SK-N-MC (cell line): ENCODE measurements around the gene SERPINA3.

Source experiments
- DNase-seq: peaks from one replicate; pipeline ENCODE4 v3.0.0-alpha.2; 2011; ENCODE audit warnings: low read depth, low spot score
- H3K27ac ChIP-seq: fragments of 200-600 bp; sonication (generic); 2 replicates; pipeline ENCODE4 v1.5.1; 2016; ENCODE audit warnings: mixed run types
- H3K36me3 ChIP-seq: fragments of 200-600 bp; sonication (generic); 2 replicates; pipeline ENCODE4 v1.6.1; 2017; ENCODE audit warnings: antibody characterized with exemption, low read length, mixed read lengths; ENCODE audit not compliant: insufficient read depth
- H3K4me3 ChIP-seq: fragments of 200-600 bp; sonication (generic); 2 replicates; pipeline ENCODE4 v1.5.1; 2016
- H3K9ac ChIP-seq: fragments of 200-600 bp; sonication (generic); 2 replicates; pipeline ENCODE4 v1.8.0; 2017; ENCODE audit warnings: mixed run types, mixed read lengths; ENCODE audit not compliant: insufficient read length
- H3K9me3 ChIP-seq: fragments of 200-600 bp; sonication (generic); 2 replicates; pipeline ENCODE4 v1.6.1; 2017; ENCODE audit warnings: low read depth, mild to moderate bottlenecking, antibody characterized with exemption, low read length, moderate library complexity, mixed read lengths
- EZH2 ChIP-seq: fragments of 200-600 bp; sonication (generic); IDR thresholded peaks from one replicate; pipeline ENCODE4 v1.6.1; 2017; ENCODE audit warnings: antibody characterized with exemption
- FOXP2 ChIP-seq: optimal IDR thresholded peaks from 2 replicates; pipeline ENCODE3; 2011; ENCODE audit warnings: mild to moderate bottlenecking, moderate library complexity; ENCODE audit not compliant: insufficient read depth; ENCODE audit errors: extremely low read length, control extremely low read depth
- POLR2AphosphoS5 ChIP-seq: IDR thresholded peaks from 2 replicates; pipeline ENCODE4 v1.6.1; 2012; ENCODE audit warnings: mild to moderate bottlenecking, low read depth, low read length, borderline replicate concordance

SERPINA3 gene

GRCh38 chr14:94582199-94582750 lies 29.9 kb upstream of the SERPINA3 start:
- Histone ChIP-seq H3K9me3 (no peaks in the 10 kb centered on the region), H3K36me3 (no peaks in the 10 kb centered on the region), H3K4me3 (no peak overlapping the region), H3K27ac (no peak overlapping the region), H3K9ac (no peak overlapping the region)
- TF ChIP-seq FOXP2, result no peak
- TF ChIP-seq EZH2, result no peak
- TF ChIP-seq POLR2AphosphoS5, result no peak
- no peak for DNase-seq

GRCh38 chr14:94582851-94583250 lies 29.3 kb upstream of the SERPINA3 start:
- no peak for DNase-seq
- H3K9me3 ChIP-seq, result no peaks in the 10 kb centered on the region
- no peak overlapping the region for H3K27ac ChIP-seq
- no peaks in the 10 kb centered on the region for H3K36me3 ChIP-seq
- no peak for TF ChIP-seq POLR2AphosphoS5
- no peak for TF ChIP-seq EZH2
- no peak for TF ChIP-seq FOXP2
- no peak overlapping the region for H3K9ac ChIP-seq
- H3K4me3 ChIP-seq, result no peak overlapping the region

GRCh38 chr14:94583557-94583956 lies 28.6 kb upstream of the SERPINA3 start:
- Histone ChIP-seq H3K36me3 (no peaks in the 10 kb centered on the region), H3K9ac (no peak overlapping the region), H3K9me3 (no peaks in the 10 kb centered on the region), H3K4me3 (no peak overlapping the region), H3K27ac (no peak overlapping the region)
- DNase-seq, result no peak
- no peak for TF ChIP-seq EZH2
- no peak for TF ChIP-seq POLR2AphosphoS5
- TF ChIP-seq FOXP2, result no peak

DNA sequence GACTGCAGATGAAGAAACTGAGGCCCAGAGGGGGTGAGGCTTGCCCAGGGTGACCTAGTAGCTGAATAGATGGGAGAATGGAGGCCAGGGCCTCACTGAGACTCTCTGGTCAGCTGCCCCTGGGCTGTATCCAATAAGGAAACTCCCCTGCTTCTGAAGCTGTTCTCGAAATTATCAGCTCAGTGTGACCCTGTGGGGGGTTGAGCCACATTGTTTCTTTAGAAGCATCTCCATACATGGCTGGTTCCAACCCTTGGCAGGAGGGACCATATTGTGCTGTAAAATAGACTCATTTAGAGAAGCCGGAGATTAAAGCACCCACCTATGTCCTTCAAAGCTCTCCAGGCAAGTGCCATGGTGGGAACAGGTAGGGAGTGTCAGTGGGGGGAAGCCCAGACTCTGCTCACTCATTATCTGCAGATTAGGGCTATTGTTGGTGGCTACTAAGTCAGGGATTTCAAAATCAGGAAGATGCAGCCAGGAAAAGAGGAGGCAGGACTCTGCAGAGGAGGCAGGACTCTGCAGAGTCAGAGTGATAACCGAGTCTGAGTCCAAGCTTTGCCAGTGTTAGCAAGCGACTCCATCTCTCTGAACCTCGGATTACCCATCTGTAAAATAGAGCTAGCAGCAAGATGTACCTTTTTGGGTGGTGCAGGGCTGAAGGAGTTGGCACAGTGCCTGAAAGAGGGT lies 27.5 kb upstream of the SERPINA3 start:
- no peaks in the 10 kb centered on the region for H3K9me3 ChIP-seq
- no peaks in the 10 kb centered on the region for H3K36me3 ChIP-seq
- no peak overlapping the region for H3K27ac ChIP-seq
- H3K4me3 ChIP-seq, result no peak overlapping the region
- no peak overlapping the region for H3K9ac ChIP-seq
- no peak for DNase-seq
- TF ChIP-seq FOXP2, result no peak
- TF ChIP-seq EZH2, result no peak
- TF ChIP-seq POLR2AphosphoS5, result no peak

GRCh38 chr14:94586635-94587034 lies 25.6 kb upstream of the SERPINA3 start:
- Histone ChIP-seq H3K36me3 (no peaks in the 10 kb centered on the region), H3K27ac (no peak overlapping the region)
- DNase-seq, result no peak

GRCh38 chr14:94588311-94588710 lies 23.9 kb upstream of the SERPINA3 start:
- Histone ChIP-seq H3K27ac (no peak overlapping the region), H3K36me3 (no peaks in the 10 kb centered on the region), H3K9ac (no peak overlapping the region), H3K4me3 (no peak overlapping the region), H3K9me3 (no peaks in the 10 kb centered on the region)
- no peak for TF ChIP-seq POLR2AphosphoS5
- TF ChIP-seq FOXP2, result no peak
- no peak for TF ChIP-seq EZH2
- no peak for DNase-seq

More at GRCh38 chr14:94586635-94587034, 25.6 kb upstream of the SERPINA3 start:
- no peaks in the 10 kb centered on the region for H3K9me3 ChIP-seq
- TF ChIP-seq EZH2, result no peak
- no peak for TF ChIP-seq POLR2AphosphoS5
- no peak for TF ChIP-seq FOXP2
- no peak overlapping the region for H3K9ac ChIP-seq
- H3K4me3 ChIP-seq, result no peak overlapping the region

GRCh38 chr14:94591073-94591472 lies 21.1 kb upstream of the SERPINA3 start:
- no peak overlapping the region for H3K9ac ChIP-seq
- TF ChIP-seq POLR2AphosphoS5 (no peak), FOXP2 (no peak), EZH2 (no peak)
- H3K4me3 ChIP-seq, result no peak overlapping the region
- DNase-seq, result no peak
- no peak overlapping the region for H3K27ac ChIP-seq
- H3K36me3 ChIP-seq, result no peaks in the 10 kb centered on the region
- H3K9me3 ChIP-seq, result no peaks in the 10 kb centered on the region

GRCh38 chr14:94591871-94592270 lies 20.3 kb upstream of the SERPINA3 start:
- no peak for TF ChIP-seq FOXP2
- no peak for TF ChIP-seq EZH2
- TF ChIP-seq POLR2AphosphoS5, result no peak
- H3K27ac ChIP-seq, result no peak overlapping the region
- H3K9me3 ChIP-seq, result no peaks in the 10 kb centered on the region
- H3K36me3 ChIP-seq, result no peaks in the 10 kb centered on the region
- DNase-seq, result no peak
- no peak overlapping the region for H3K9ac ChIP-seq
- no peak overlapping the region for H3K4me3 ChIP-seq
